ENCODE results near the gene DPY19L3.

Gene DPY19L3

DNA sequence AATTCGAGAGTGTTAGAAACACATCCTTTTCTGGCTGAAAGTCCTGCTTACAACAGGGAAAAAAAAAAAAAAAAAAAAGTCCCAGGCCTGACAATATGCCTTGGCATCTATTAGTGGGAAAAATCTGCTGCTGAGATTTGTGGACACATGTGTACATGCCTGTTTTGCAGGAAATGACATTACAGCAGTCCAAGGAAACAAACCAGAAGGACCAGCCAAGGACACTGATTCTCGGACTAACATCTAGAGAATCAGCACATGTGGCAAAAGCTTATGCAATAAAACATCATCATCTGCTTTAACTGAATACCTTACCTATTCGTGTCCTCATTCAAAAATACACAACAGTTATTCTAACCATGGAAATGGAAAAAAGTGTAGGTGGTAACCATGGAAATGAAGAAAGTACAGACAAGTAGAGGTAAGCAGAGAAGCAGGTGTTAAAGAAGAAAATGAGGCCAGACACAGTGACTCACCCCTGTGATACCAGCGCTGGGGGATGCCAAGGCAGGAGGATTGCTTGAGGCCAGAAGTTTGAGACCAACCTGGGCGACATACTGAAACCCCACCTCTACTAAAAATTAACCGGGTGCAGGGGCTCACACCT, 9.4 kb upstream of the DPY19L3 start:
- TF ChIP-seq, protein P1, sequence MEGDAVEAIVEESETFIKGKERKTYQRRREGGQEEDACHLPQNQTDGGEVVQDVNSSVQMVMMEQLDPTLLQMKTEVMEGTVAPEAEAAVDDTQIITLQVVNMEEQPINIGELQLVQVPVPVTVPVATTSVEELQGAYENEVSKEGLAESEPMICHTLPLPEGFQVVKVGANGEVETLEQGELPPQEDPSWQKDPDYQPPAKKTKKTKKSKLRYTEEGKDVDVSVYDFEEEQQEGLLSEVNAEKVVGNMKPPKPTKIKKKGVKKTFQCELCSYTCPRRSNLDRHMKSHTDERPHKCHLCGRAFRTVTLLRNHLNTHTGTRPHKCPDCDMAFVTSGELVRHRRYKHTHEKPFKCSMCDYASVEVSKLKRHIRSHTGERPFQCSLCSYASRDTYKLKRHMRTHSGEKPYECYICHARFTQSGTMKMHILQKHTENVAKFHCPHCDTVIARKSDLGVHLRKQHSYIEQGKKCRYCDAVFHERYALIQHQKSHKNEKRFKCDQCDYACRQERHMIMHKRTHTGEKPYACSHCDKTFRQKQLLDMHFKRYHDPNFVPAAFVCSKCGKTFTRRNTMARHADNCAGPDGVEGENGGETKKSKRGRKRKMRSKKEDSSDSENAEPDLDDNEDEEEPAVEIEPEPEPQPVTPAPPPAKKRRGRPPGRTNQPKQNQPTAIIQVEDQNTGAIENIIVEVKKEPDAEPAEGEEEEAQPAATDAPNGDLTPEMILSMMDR (conservative IDR thresholded peaks at IDR 0.05): no peak
- peak overlapping the region; percentile 52 for H3K27ac ChIP-seq

DNA sequence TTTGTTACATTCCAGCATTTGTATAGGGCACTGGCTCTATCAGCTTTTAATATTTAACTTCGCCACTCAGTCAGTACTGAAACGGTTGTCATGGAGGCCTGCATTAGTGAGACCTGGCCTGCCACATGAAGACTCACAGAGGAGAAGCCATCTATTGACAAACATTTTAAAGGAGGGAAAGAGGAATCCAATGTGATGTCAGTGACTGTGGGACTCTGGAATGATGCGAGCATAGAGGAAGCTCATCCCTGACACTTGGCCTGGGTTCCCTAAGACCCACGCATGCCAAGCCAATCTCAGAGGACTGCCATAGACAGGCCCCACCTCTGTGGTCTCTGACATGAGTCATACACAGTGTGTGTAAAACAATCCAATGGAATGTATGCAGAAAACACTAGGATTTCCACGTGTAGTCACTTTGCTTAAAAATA, 7.9 kb upstream of the DPY19L3 start:
- TF ChIP-seq, protein P1 (conservative IDR thresholded peaks at IDR 0.05): no peak
- no peak overlapping the region for H3K27ac ChIP-seq

DNA sequence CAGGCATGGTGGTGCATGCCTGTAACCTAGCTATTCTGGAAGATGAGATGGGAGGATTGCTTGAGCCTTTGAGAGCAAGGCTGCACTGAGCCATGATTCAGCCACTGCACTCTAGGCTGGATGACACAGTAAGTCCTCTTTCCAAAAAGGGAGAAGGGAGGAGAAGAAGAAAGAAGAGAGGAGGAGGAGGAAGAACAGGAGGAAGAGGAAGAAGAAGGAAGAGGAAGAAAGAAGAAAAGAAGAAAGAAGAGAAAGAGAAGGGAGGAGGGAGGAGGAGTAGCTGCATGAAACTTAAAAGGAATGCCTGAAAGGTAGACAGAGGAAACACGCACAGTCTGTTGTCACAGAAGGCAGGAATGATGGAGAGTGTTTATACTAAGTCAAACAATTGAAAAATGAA, 3.6 kb upstream of the DPY19L3 start:
- no peak overlapping the region for H3K27ac ChIP-seq
- TF ChIP-seq, protein P1 (conservative IDR thresholded peaks at IDR 0.05): no peak

DNA sequence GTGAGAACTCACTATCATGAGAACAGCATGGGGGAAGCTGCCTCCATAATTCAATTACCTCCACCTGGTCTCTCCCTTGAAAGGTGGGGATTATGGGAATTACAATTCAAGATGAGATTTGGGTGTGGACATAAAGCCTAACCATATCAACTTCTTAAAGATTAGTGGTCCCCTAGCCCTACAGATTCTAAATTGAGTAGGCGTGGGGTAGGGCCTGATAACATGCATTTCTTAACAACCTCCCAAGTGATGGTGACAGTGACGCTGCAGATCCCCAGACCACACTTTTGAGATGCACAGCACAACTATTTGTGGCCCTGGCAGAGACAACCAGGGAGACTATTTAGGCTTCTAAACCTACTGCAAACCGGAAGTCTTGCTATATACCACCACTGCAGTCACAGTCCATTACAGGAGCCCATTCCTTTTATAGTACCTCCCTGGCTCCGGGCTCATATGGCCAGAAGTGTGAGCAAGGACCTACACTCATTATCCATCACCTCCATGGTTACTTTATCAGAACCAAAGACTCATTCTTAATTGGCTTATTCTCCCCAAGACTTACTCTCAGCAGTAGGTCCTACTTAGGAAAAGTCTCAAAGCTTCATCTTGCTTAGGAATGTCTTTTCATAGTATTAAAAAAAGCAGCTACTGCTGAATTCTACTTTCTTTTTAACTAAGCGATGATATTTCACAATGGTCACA, 2.1 kb upstream of the DPY19L3 start:
- H3K27ac ChIP-seq: peak overlapping the region; percentile 99; the same call in 1 of the 2 replicates
- TF ChIP-seq, protein P1 (conservative IDR thresholded peaks at IDR 0.05): no peak

DNA sequence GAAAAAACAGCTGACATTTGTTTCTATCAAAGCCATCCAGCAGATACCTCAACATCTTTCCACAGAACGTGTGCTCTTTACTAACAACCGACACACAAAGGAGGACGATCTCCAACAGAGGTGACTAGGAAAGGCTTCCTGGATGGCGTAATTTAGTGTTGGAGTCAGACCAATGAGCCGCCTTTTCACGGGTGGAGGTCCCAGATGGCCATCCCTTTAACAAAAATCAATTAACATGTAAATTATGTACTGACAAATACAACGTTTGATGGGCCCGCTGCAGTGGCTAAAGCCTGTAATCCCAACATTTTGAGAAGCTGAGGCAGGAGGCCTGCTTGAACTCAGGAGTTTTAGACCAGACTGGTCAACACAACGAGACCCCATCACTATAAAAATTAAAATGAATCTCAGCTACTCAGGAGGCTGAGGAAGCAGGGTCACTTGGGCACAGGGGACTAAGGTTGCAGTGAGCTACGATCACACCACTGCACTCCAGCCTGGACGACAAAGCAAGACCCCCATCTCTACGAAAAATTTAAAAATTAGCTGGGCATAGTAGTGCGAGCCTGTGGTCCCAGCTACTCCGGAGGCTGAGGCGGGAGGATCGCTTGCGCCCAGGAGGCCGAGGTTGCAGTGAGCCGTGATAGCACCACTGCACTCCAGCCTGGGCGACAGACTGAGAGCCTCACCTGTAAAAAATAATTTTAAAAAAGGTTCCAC, 1.2 kb upstream of the DPY19L3 start:
- TF ChIP-seq, protein P1 (conservative IDR thresholded peaks at IDR 0.05): no peak
- peak overlapping the region; percentile 99 for H3K27ac ChIP-seq

DNA sequence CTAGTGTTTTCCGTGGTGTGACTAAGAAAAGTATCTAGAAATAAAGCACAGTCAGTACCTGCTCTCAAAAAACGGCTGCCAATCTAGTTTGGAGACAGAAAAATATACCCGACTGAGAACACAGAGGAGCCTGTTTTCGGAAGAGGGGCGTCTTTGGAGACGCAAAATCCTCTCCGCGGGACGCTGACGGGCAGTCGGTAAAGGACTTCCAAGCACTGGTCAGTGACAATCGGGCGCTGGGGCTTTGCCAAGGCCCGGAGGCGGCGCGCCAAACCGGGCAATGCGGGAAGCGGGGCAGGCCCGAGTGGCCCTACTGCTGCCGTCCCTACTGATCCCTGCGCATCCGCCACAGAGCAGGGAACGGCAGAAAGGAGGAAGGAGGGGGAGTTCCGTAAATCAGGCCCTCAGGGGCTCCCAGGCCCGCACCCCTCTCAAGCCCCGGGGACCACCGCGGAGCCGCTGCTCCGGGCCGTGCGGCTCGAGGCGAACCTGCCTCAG, 588 bp upstream of the DPY19L3 start:
- TF ChIP-seq, protein P1 (conservative IDR thresholded peaks at IDR 0.05): no peak
- peak overlapping the region; percentile 99 for H3K27ac ChIP-seq

Measured in VCaP (cell line).